Activated CD4-positive, alpha-beta memory T cell treated with anti-CD3 and anti-CD28 coated beads for 36 hours (primary cell): ENCODE results near the gene LETMD1. TPM values are rescaled to one million over a fixed set of nuclear protein-coding genes. Genes with fewer than 3 reads are reported as not detected.

Experiments
- CTCF ChIA-PET: fragments of 350-600 bp; sonication (Branson Sonifier 250); formaldehyde crosslinking; loops from one replicate; lab custom pipeline; 2021; ENCODE audit warnings: antibody characterized with exemption, inconsistent platforms; lab: Charles Lee
- POLR2A ChIA-PET: fragments of 350-600 bp; sonication (Branson Sonifier 250); formaldehyde crosslinking; loops from one replicate; lab custom pipeline; 2021; ENCODE audit warnings: antibody characterized with exemption; lab: Charles Lee
- DNase-seq: peaks from one replicate; pipeline ENCODE4 v3.0.0-alpha.2; 2020
- H3K27ac Mint-ChIP-seq: one replicate; pipeline ENCODE4 v1.8.0; 2021; ENCODE audit warnings: mixed read lengths
- H3K27me3 Mint-ChIP-seq: one replicate; pipeline ENCODE4 v1.8.0; 2021; ENCODE audit warnings: mixed read lengths
- H3K36me3 Mint-ChIP-seq: one replicate; pipeline ENCODE4 v1.8.0; 2021; ENCODE audit warnings: mixed read lengths
- H3K4me1 Mint-ChIP-seq: one replicate; pipeline ENCODE4 v1.8.0; 2021; ENCODE audit warnings: low read depth, mixed read lengths
- H3K4me3 Mint-ChIP-seq: one replicate; pipeline ENCODE4 v1.8.0; 2021; ENCODE audit warnings: mild to moderate bottlenecking, mixed read lengths
- H3K9me3 Mint-ChIP-seq: one replicate; pipeline ENCODE4 v1.8.0; 2021; ENCODE audit warnings: mixed read lengths
- intact Hi-C: fragments of 100-400 bp; cut with micrococcal nuclease; formaldehyde crosslinking; loops from one replicate; pipeline ENCODE4 v1.15.1; 2023
- total RNA-seq, 2 experiments: library from RNA; stranded (reverse); gene quantifications; one replicate each; pipeline ENCODE4 v1.2.3, GENCODE V29; 2021

LETMD1 gene
- total RNA-seq: 10 to 100 TPM; 79.8 to 84.0 TPM

- POLR2A ChIA-PET: interaction anchor here (1.0 to 2.9 kb wide), 7 partner anchors 15 to 283 kb away, joined by 3 to 13 read pairs (median 4); partner anchors contain the start of genes CSRNP2, POU6F1 and SLC11A2
- Mint-ChIP-seq H3K27ac (peak within 1 kb of the TSS; percentile 96), H3K36me3 (peaks cover 26% of the 10 kb centered on the region), H3K9me3 (no peaks in the 10 kb centered on the region), H3K4me1 (peaks cover 31% of the 10 kb centered on the region), H3K4me3 (peak within 1 kb of the TSS; percentile 97), H3K27me3 (no peaks in the 10 kb centered on the region)
- CTCF ChIA-PET: interaction anchor here (0.7 to 3.4 kb wide), 12 partner anchors 12 to 294 kb away, joined by 3 to 18 read pairs (median 4); partner anchors contain the start of gene SLC11A2
- intact Hi-C loops: loop anchor here (1.0 to 5.0 kb wide), 7 partner anchors 22 to 293 kb away; partner anchors contain the start of genes BIN2, CSRNP2, DAZAP2 and POU6F1
- peak; percentile 95 for DNase-seq
Observed at GRCh38 chr12:51047655-51048540, at the start of gene LETMD1. LETMD1 (plus strand) TSS chr12:51048327; CDS start chr12:51048357, 30 bp downstream.

GRCh38 chr12:50999093-50999492, 49.0 kb upstream of the LETMD1 start:
- Mint-ChIP-seq H3K9me3 (no peaks in the 10 kb centered on the region), H3K27ac (peak overlapping the region; percentile 26), H3K36me3 (peaks cover 47% of the 10 kb centered on the region), H3K27me3 (no peaks in the 10 kb centered on the region), H3K4me3 (no peak overlapping the region), H3K4me1 (peaks cover 18% of the 10 kb centered on the region)
- intact Hi-C loops: no loop called here
- ChIA-PET POLR2A (interaction anchor here (0.7 to 0.9 kb wide), 2 partner anchors 14 to 27 kb away, joined by 3 read pairs; partner anchors contain the start of gene SLC11A2), CTCF (interaction anchor here (1.0 kb wide), 1 partner anchor 12 kb away, joined by 3 read pairs; no protein-coding TSS in a partner anchor)
- no peak for DNase-seq

DNA sequence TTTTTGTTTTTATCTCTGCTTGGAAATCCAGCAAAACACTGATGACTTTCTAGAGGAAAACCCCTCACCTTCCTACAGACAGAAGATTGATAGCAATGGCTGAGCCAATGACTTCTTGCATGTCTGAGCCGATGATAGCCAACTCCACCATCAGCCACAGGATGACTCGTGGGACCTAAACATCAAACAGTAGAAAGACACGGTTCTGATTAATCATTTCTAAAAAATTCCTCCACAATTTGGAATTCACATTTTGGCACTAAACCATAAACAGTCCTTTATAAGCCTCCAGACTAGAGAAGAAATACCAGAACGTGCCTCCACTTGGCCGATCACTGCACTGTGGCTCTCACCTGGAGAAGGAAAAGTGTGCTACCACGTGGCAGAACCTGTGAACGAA, 47.9 kb upstream of the LETMD1 start:
- no peak overlapping the region for H3K4me3 Mint-ChIP-seq
- no peaks in the 10 kb centered on the region for H3K27me3 Mint-ChIP-seq
- no peak for DNase-seq
- peaks cover 18% of the 10 kb centered on the region for H3K4me1 Mint-ChIP-seq
- H3K27ac Mint-ChIP-seq: peak overlapping the region; percentile 25
- H3K9me3 Mint-ChIP-seq: no peaks in the 10 kb centered on the region
- H3K36me3 Mint-ChIP-seq: peaks cover 41% of the 10 kb centered on the region
- POLR2A ChIA-PET: interaction anchor here (0.5 kb wide), 1 partner anchor 39 kb away, joined by 3 read pairs; no protein-coding TSS in a partner anchor
- intact Hi-C loops: no loop called here
- CTCF ChIA-PET: no interaction called here

DNA sequence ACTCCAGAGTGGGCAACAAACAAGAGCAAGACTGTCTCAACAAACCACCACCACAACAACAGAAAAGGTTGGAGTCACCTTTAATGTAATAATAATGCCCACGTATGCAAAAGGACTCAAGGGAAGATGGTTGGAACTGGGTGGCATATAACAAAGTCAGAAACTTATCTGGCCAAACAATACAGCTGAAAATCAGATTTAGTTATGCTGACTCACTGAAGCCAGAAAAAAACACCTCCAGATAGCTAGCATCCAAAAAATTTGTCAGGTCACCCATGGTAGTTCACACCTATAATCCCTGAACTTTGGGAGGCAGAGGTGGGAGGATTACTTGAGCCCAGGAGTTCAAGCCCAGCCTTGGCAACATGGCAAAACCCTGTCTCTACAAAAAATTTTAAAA, 46.3 kb upstream of the LETMD1 start:
- H3K4me1 Mint-ChIP-seq: peaks cover 18% of the 10 kb centered on the region

GRCh38 chr12:51004504-51004903, 43.6 kb upstream of the LETMD1 start:
- Mint-ChIP-seq H3K27ac (no peak overlapping the region), H3K9me3 (no peaks in the 10 kb centered on the region)
- POLR2A ChIA-PET: no interaction called here

More for the DNA sequence above, 46.3 kb upstream of the LETMD1 start:
- no peaks in the 10 kb centered on the region for H3K9me3 Mint-ChIP-seq
- POLR2A ChIA-PET: no interaction called here
- no peak for DNase-seq
- CTCF ChIA-PET: interaction anchor here (2.0 kb wide), 1 partner anchor 26 kb away, joined by 4 read pairs; no protein-coding TSS in a partner anchor
- H3K36me3 Mint-ChIP-seq: peaks cover 40% of the 10 kb centered on the region
- intact Hi-C loops: no loop called here
- H3K27ac Mint-ChIP-seq: no peak overlapping the region
- H3K27me3 Mint-ChIP-seq: no peaks in the 10 kb centered on the region
- no peak overlapping the region for H3K4me3 Mint-ChIP-seq

GRCh38 chr12:51005030-51005429, 43.1 kb upstream of the LETMD1 start:
- POLR2A ChIA-PET: no interaction called here
- Mint-ChIP-seq H3K9me3 (no peaks in the 10 kb centered on the region), H3K27me3 (no peaks in the 10 kb centered on the region), H3K27ac (no peak overlapping the region), H3K4me3 (no peak overlapping the region), H3K36me3 (peaks cover 38% of the 10 kb centered on the region), H3K4me1 (peaks cover 22% of the 10 kb centered on the region)
- CTCF ChIA-PET: no interaction called here
- intact Hi-C loops: no loop called here
- no peak for DNase-seq

More at GRCh38 chr12:51004504-51004903, 43.6 kb upstream of the LETMD1 start:
- no peak overlapping the region for H3K4me3 Mint-ChIP-seq
- H3K27me3 Mint-ChIP-seq: no peaks in the 10 kb centered on the region
- CTCF ChIA-PET: no interaction called here
- H3K4me1 Mint-ChIP-seq: peaks cover 19% of the 10 kb centered on the region
- H3K36me3 Mint-ChIP-seq: peaks cover 41% of the 10 kb centered on the region
- DNase-seq: no peak
- intact Hi-C loops: no loop called here

DNA sequence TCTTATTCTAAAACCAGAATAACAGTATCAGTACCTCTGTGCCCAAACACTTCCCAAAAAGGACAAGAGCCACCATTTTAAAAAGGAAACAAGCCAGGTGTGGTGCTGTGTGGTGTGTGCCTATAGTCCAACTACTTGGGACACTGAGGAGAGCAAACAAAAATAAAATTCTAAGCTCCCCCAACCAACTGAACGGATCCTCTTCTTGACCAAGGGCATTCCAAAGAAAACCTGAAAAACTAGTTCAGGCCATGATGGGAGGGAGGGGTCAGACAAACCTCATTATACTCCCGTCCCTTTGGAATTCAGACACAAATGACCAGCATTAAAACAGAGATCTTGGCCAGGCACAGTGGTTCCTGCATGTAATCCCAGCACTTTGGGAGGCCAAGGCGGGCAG, 42.5 kb upstream of the LETMD1 start:
- Mint-ChIP-seq H3K36me3 (peaks cover 32% of the 10 kb centered on the region), H3K9me3 (no peaks in the 10 kb centered on the region), H3K4me3 (no peak overlapping the region), H3K27me3 (no peaks in the 10 kb centered on the region), H3K27ac (no peak overlapping the region), H3K4me1 (peaks cover 22% of the 10 kb centered on the region)
- intact Hi-C loops: no loop called here
- DNase-seq: no peak
- ChIA-PET CTCF (interaction anchor here (1.1 kb wide), 2 partner anchors 22 to 241 kb away, joined by 3 read pairs; no protein-coding TSS in a partner anchor), POLR2A (no interaction called here)

DNA sequence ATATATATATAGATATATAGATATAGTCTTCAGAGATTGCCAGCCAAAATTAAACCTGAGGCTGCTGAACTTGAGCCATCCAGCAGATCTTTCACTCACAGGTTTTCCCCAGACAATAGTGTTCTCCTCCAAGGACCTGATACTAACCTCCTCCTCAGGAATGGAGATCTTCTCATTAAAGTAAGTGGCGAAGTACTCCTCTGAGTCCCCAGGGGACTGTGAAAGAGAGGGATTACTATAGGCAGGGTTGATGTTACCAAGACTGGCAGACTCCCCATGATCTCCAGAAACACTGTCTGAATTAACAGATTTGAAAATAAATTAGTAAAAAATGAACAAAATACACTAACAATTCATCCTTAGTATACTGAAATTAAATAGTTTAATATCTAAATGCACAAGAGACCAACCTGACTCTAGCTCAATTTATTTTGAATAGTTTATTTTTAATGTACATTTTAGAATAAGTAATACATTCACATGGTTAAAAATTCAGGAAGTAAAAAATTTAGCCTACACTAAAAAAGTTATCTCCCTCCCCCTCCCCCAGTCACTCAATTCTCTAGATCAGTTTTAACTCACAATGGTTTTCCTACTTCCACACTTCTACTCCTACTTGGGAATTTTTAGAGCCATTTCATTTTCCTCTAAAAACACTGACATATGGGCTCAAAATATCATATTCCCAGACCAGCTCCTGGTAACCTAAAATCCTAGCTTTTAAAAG, 39.6 kb upstream of the LETMD1 start:
- Mint-ChIP-seq H3K36me3 (peaks cover 28% of the 10 kb centered on the region), H3K4me3 (peak overlapping the region; percentile 40), H3K27me3 (no peaks in the 10 kb centered on the region), H3K27ac (peak overlapping the region; percentile 59), H3K4me1 (peaks cover 44% of the 10 kb centered on the region), H3K9me3 (no peaks in the 10 kb centered on the region)
- CTCF ChIA-PET: interaction anchor here (1.0 to 2.0 kb wide), 5 partner anchors 16 to 243 kb away, joined by 3 to 7 read pairs (median 5); partner anchors contain the start of gene SLC11A2
- intact Hi-C loops: no loop called here
- DNase-seq: no peak
- POLR2A ChIA-PET: interaction anchor here (1.0 to 1.4 kb wide), 3 partner anchors 16 to 183 kb away, joined by 4 to 8 read pairs (median 5); partner anchors contain the start of gene SLC11A2

- H3K4me3 Mint-ChIP-seq: peak overlapping the region; percentile 40
- H3K9me3 Mint-ChIP-seq: no peaks in the 10 kb centered on the region
- POLR2A ChIA-PET: interaction anchor here (1.0 to 1.4 kb wide), 3 partner anchors 15 to 184 kb away, joined by 4 to 8 read pairs (median 5); partner anchors contain the start of gene SLC11A2
- no peaks in the 10 kb centered on the region for H3K27me3 Mint-ChIP-seq
- intact Hi-C loops: no loop called here
- DNase-seq: peak; percentile 74
- CTCF ChIA-PET: interaction anchor here (1.0 to 2.0 kb wide), 6 partner anchors 16 to 244 kb away, joined by 3 to 7 read pairs (median 5); partner anchors contain the start of gene SLC11A2
- peaks cover 24% of the 10 kb centered on the region for H3K36me3 Mint-ChIP-seq
- peaks cover 45% of the 10 kb centered on the region for H3K4me1 Mint-ChIP-seq
- H3K27ac Mint-ChIP-seq: peak overlapping the region; percentile 59
Observed at GRCh38 chr12:51009056-51009440, 39.1 kb upstream of the LETMD1 start.

GRCh38 chr12:51011955-51012354, 36.2 kb upstream of the LETMD1 start:
- ChIA-PET POLR2A (interaction anchor here (4.7 kb wide), 1 partner anchor 14 kb away, joined by 47 read pairs; the partner anchor contains the start of gene SLC11A2), CTCF (interaction anchor here (1.0 kb wide), 1 partner anchor 10 kb away, joined by 3 read pairs; no protein-coding TSS in a partner anchor)
- Mint-ChIP-seq H3K27ac (peak overlapping the region; percentile 38), H3K4me1 (peaks cover 47% of the 10 kb centered on the region), H3K27me3 (no peaks in the 10 kb centered on the region), H3K36me3 (peaks cover 10% of the 10 kb centered on the region), H3K9me3 (no peaks in the 10 kb centered on the region), H3K4me3 (no peak overlapping the region)
- no peak for DNase-seq
- intact Hi-C loops: no loop called here

GRCh38 chr12:51012570-51013236, 35.4 kb upstream of the LETMD1 start:
- Mint-ChIP-seq H3K4me1 (peaks cover 51% of the 10 kb centered on the region), H3K36me3 (peaks cover 8% of the 10 kb centered on the region), H3K9me3 (no peaks in the 10 kb centered on the region), H3K27ac (peak overlapping the region; percentile 38), H3K27me3 (no peaks in the 10 kb centered on the region), H3K4me3 (no peak overlapping the region)
- intact Hi-C loops: no loop called here
- no peak for DNase-seq
- ChIA-PET CTCF (interaction anchor here (0.7 to 1.0 kb wide), 3 partner anchors 9 to 248 kb away, joined by 3 to 4 read pairs (median 4); partner anchors contain the start of gene SLC11A2), POLR2A (interaction anchor here (0.8 to 4.7 kb wide), 2 partner anchors 14 to 190 kb away, joined by 3 to 47 read pairs; partner anchors contain the start of gene SLC11A2)
